Body of pancreas (tissue), 4 donors: ENCODE results near the gene RAMP1.

ENCODE experiments used
- CTCF ChIP-seq, 7 experiments: fragments of 450-650 bp in 4 of 7; fragments of 200-600 bp in 3 of 7; sonication (generic) in 3 of 7; IDR thresholded peaks; one replicate each; pipeline ENCODE4 v1.5.1; 2016 to 2019; ENCODE audit warnings: antibody characterized with exemption in 7 of 7
- POLR2A ChIP-seq, 3 donors: fragments of 450-650 bp; IDR thresholded peaks; one replicate each; pipeline ENCODE4 v1.6.1; 2016; ENCODE audit warnings: antibody characterized with exemption in 3 of 3, mild to moderate bottlenecking in 2 of 3

GRCh38 chr2:237823544-237823943 is 35.9 kb upstream of the RAMP1 start:
- TF ChIP-seq CTCF (IDR thresholded peaks at IDR 0.05), result no peak
- TF ChIP-seq POLR2A (IDR thresholded peaks at IDR 0.05), result no peak
